Effector memory CD8-positive, alpha-beta T cell (primary cell): ENCODE results near the gene AMMECR1L.

Experiments
- ATAC-seq: fragments of 150-1000 bp; cut with Tn5 transposase; replicated peaks from 2 replicates; pipeline ENCODE4 v1.10.0; 2021; ENCODE audit warnings: mild to moderate bottlenecking, moderate library complexity
- DNase-seq, 3 experiments: peaks; one replicate each; pipeline ENCODE4 v3.0.0; 2021
- H3K27ac Mint-ChIP-seq, 2 donors: one replicate each; pipeline ENCODE4 v1.8.0; 2022; ENCODE audit warnings: mild to moderate bottlenecking in 2 of 2, mixed read lengths in 2 of 2, moderate library complexity in 2 of 2
- H3K27me3 Mint-ChIP-seq, 2 donors: one replicate each; pipeline ENCODE4 v1.8.0; 2022; ENCODE audit warnings: mixed read lengths in 2 of 2
- H3K36me3 Mint-ChIP-seq: one replicate; pipeline ENCODE4 v1.8.0; 2022; ENCODE audit warnings: mild to moderate bottlenecking, moderate library complexity, mixed read lengths; ENCODE audit not compliant: insufficient read depth
- H3K4me1 Mint-ChIP-seq, 2 donors: one replicate each; pipeline ENCODE4 v1.8.0; 2022; ENCODE audit warnings: low read depth in 2 of 2, mixed read lengths in 2 of 2
- H3K4me3 Mint-ChIP-seq, 2 donors: one replicate each; pipeline ENCODE4 v1.8.0; 2022; ENCODE audit warnings: mild to moderate bottlenecking in 2 of 2, mixed read lengths in 2 of 2, moderate library complexity in 2 of 2
- H3K9me3 Mint-ChIP-seq, 2 donors: one replicate each; pipeline ENCODE4 v1.8.0; 2022; ENCODE audit warnings: mixed read lengths in 2 of 2

The AMMECR1L gene

GRCh38 chr2:127877626-127878025, 8.1 kb downstream of the AMMECR1L start:
- Mint-ChIP-seq H3K4me3 (no peak overlapping the region), H3K27ac (peak overlapping the region in 1 of 2 donors; percentile 22), H3K36me3 (peaks cover 25% of the 10 kb centered on the region), H3K4me1 (peaks cover 29 to 61% of the 10 kb centered on the region in 2 donors), H3K9me3 (no peaks in the 10 kb centered on the region), H3K27me3 (no peaks in the 10 kb centered on the region)
- no peak for ATAC-seq
- DNase-seq, result no peak

GRCh38 chr2:127877136-127877535, 8.6 kb downstream of the AMMECR1L start:
- peaks cover 29 to 60% of the 10 kb centered on the region in 2 donors for H3K4me1 Mint-ChIP-seq
- DNase-seq (no peak), ATAC-seq (no peak)
- no peaks in the 10 kb centered on the region for H3K9me3 Mint-ChIP-seq
- peak overlapping the region in 1 of 2 donors; percentile 22 for H3K27ac Mint-ChIP-seq
- no peak overlapping the region for H3K4me3 Mint-ChIP-seq
- no peaks in the 10 kb centered on the region for H3K27me3 Mint-ChIP-seq
- H3K36me3 Mint-ChIP-seq, result peaks cover 24% of the 10 kb centered on the region

GRCh38 chr2:127874378-127875269, 11.1 kb downstream of the AMMECR1L start:
- Mint-ChIP-seq H3K9me3 (no peaks in the 10 kb centered on the region), H3K27ac (peak overlapping the region; percentile 59 to 69), H3K36me3 (peaks cover 44% of the 10 kb centered on the region), H3K4me3 (no peak overlapping the region), H3K27me3 (no peaks in the 10 kb centered on the region), H3K4me1 (peaks cover 20 to 49% of the 10 kb centered on the region in 2 donors)
- peak; percentile 31 for ATAC-seq
- DNase-seq, result no peak

GRCh38 chr2:127873707-127874303, 12.0 kb downstream of the AMMECR1L start:
- no peak overlapping the region for H3K4me3 Mint-ChIP-seq
- H3K27me3 Mint-ChIP-seq, result no peaks in the 10 kb centered on the region
- ATAC-seq (no peak), DNase-seq (no peak)
- H3K9me3 Mint-ChIP-seq, result no peaks in the 10 kb centered on the region
- peaks cover 48% of the 10 kb centered on the region for H3K36me3 Mint-ChIP-seq
- H3K27ac Mint-ChIP-seq, result peak overlapping the region in 1 of 2 donors; percentile 42
- H3K4me1 Mint-ChIP-seq, result peaks cover 16 to 46% of the 10 kb centered on the region in 2 donors

- no peaks in the 10 kb centered on the region for H3K27me3 Mint-ChIP-seq
- H3K36me3 Mint-ChIP-seq, result peaks cover 60% of the 10 kb centered on the region
- DNase-seq (no peak), ATAC-seq (no peak)
- no peak overlapping the region for H3K4me3 Mint-ChIP-seq
- H3K9me3 Mint-ChIP-seq, result no peaks in the 10 kb centered on the region
- H3K27ac Mint-ChIP-seq, result peak overlapping the region in 1 of 2 donors; percentile 42
- peaks cover 16 to 45% of the 10 kb centered on the region in 2 donors for H3K4me1 Mint-ChIP-seq
These were observed 13.4 kb downstream of the AMMECR1L start for GRCh38 chr2:127872354-127872753.

GRCh38 chr2:127865926-127866325, 19.8 kb downstream of the AMMECR1L start:
- H3K9me3 Mint-ChIP-seq, result no peaks in the 10 kb centered on the region
- ATAC-seq (no peak), DNase-seq (no peak)
- no peak overlapping the region for H3K27ac Mint-ChIP-seq
- no peak overlapping the region for H3K4me3 Mint-ChIP-seq
- H3K4me1 Mint-ChIP-seq, result peaks cover 3% of the 10 kb centered on the region in 2 donors
- peaks cover 64% of the 10 kb centered on the region for H3K36me3 Mint-ChIP-seq
- no peaks in the 10 kb centered on the region for H3K27me3 Mint-ChIP-seq

GRCh38 chr2:127864877-127865276, 20.9 kb downstream of the AMMECR1L start:
- H3K27me3 Mint-ChIP-seq, result no peaks in the 10 kb centered on the region
- H3K9me3 Mint-ChIP-seq, result no peaks in the 10 kb centered on the region
- ATAC-seq (no peak), DNase-seq (no peak)
- H3K4me3 Mint-ChIP-seq, result no peak overlapping the region
- peaks cover 3% of the 10 kb centered on the region in 2 donors for H3K4me1 Mint-ChIP-seq
- H3K27ac Mint-ChIP-seq, result peak overlapping the region in 1 of 2 donors; percentile 46
- peaks cover 56% of the 10 kb centered on the region for H3K36me3 Mint-ChIP-seq

GRCh38 chr2:127862228-127862627, 23.5 kb downstream of the AMMECR1L start:
- Mint-ChIP-seq H3K4me1 (peaks cover 10 to 11% of the 10 kb centered on the region in 2 donors), H3K9me3 (no peaks in the 10 kb centered on the region), H3K27me3 (no peaks in the 10 kb centered on the region), H3K4me3 (no peak overlapping the region), H3K27ac (no peak overlapping the region), H3K36me3 (peaks cover 42% of the 10 kb centered on the region)
- ATAC-seq (no peak), DNase-seq (no peak)

GRCh38 chr2:127860130-127860529, 25.6 kb downstream of the AMMECR1L start:
- Mint-ChIP-seq H3K4me3 (no peak overlapping the region), H3K27ac (peak overlapping the region in 1 of 2 donors; percentile 63), H3K36me3 (peaks cover 33% of the 10 kb centered on the region), H3K4me1 (peaks cover 13 to 20% of the 10 kb centered on the region in 2 donors), H3K27me3 (no peaks in the 10 kb centered on the region), H3K9me3 (no peaks in the 10 kb centered on the region)
- DNase-seq (no peak), ATAC-seq (no peak)

GRCh38 chr2:127859712-127860085, 26.1 kb downstream of the AMMECR1L start:
- ATAC-seq (peak; percentile 35), DNase-seq (peak; percentile 38 to 54 (median 49))
- Mint-ChIP-seq H3K4me1 (peaks cover 13 to 20% of the 10 kb centered on the region in 2 donors), H3K27me3 (no peaks in the 10 kb centered on the region), H3K4me3 (peak overlapping the region; percentile 33 to 79), H3K27ac (peak overlapping the region in 1 of 2 donors; percentile 63), H3K36me3 (peaks cover 29% of the 10 kb centered on the region), H3K9me3 (no peaks in the 10 kb centered on the region)

- no peak for ATAC-seq
- H3K9me3 Mint-ChIP-seq, result no peaks in the 10 kb centered on the region
- peaks cover 25 to 40% of the 10 kb centered on the region in 2 donors for H3K4me1 Mint-ChIP-seq
- H3K27ac Mint-ChIP-seq, result peak overlapping the region; percentile 66 to 77
- H3K27me3 Mint-ChIP-seq, result no peaks in the 10 kb centered on the region
- peak overlapping the region; percentile 78 to 79 for H3K4me3 Mint-ChIP-seq
- DNase-seq, result peak in 1 of 3 experiments; percentile 8
- H3K36me3 Mint-ChIP-seq, result peaks cover 22% of the 10 kb centered on the region
These were observed 28.4 kb downstream of the AMMECR1L start for GRCh38 chr2:127857265-127857808.

- no peak for DNase-seq
- Mint-ChIP-seq H3K27ac (peak overlapping the region; percentile 82 to 88), H3K4me3 (no peak overlapping the region), H3K36me3 (peaks cover 49% of the 10 kb centered on the region), H3K9me3 (no peaks in the 10 kb centered on the region), H3K27me3 (no peaks in the 10 kb centered on the region), H3K4me1 (peaks cover 22 to 40% of the 10 kb centered on the region in 2 donors)
- no peak for ATAC-seq
These were observed 32.1 kb downstream of the AMMECR1L start for GRCh38 chr2:127853671-127854070.

GRCh38 chr2:127852388-127852787, 33.4 kb downstream of the AMMECR1L start:
- Mint-ChIP-seq H3K27me3 (no peaks in the 10 kb centered on the region), H3K9me3 (no peaks in the 10 kb centered on the region), H3K27ac (peak overlapping the region in 1 of 2 donors; percentile 88), H3K4me3 (no peak overlapping the region), H3K4me1 (peaks cover 17 to 33% of the 10 kb centered on the region in 2 donors), H3K36me3 (peaks cover 57% of the 10 kb centered on the region)
- DNase-seq, result no peak
- no peak for ATAC-seq
